Prostate gland (tissue), 2 donors: Measurements from ENCODE around the gene RANBP1.

Experiments
- CTCF ChIP-seq, 4 experiments: fragments of 200-600 bp in 2 of 4; fragments of 450-650 bp in 2 of 4; sonication (generic) in 2 of 4; IDR thresholded peaks; 1 replicate in 3 of 4; 2 replicates in 1 of 4; pipeline ENCODE4 v1.5.1; 2016 to 2019; ENCODE audit warnings: antibody characterized with exemption in 4 of 4, mild to moderate bottlenecking in 2 of 4, moderate library complexity in 2 of 4
- POLR2A ChIP-seq: fragments of 450-650 bp; IDR thresholded peaks from one replicate; pipeline ENCODE4 v1.6.1; 2016; ENCODE audit warnings: antibody characterized with exemption, mild to moderate bottlenecking
- POLR2AphosphoS5 ChIP-seq: sonication (generic); formaldehyde crosslinking; IDR thresholded peaks from one replicate; pipeline ENCODE4 v1.6.1; 2017; ENCODE audit warnings: antibody characterized with exemption

GRCh38 chr22:20154602-20155187, 38.8 kb downstream of the RANBP1 start:
- TF ChIP-seq CTCF (IDR thresholded peaks at IDR 0.05) (no peak), POLR2A (no peak), POLR2AphosphoS5 (no peak)
